ENCODE data around the gene MIX23.
A peak's percentile ranks its signal among the peaks of the same experiment; 100 is the strongest.

The MIX23 gene

DNA sequence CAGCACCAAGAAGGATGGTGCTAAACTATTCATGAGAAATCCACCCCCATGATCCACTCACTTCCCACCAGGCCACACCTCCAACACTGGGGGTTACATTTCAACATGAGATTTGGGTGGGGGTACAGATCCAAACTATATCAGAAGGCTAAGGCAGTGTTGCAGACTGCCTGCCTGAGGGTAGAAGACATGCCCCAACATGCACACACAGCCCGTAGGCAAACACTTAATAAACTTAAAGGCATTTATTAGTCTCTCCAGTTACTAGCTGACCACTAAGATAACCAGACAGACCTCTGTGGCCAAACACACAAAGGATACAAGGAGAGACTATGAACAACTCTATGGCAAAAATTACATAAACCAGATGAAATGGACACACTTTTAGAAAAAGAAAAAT, 11.1 kb upstream of the MIX23 start:
- TF ChIP-seq, protein P1, sequence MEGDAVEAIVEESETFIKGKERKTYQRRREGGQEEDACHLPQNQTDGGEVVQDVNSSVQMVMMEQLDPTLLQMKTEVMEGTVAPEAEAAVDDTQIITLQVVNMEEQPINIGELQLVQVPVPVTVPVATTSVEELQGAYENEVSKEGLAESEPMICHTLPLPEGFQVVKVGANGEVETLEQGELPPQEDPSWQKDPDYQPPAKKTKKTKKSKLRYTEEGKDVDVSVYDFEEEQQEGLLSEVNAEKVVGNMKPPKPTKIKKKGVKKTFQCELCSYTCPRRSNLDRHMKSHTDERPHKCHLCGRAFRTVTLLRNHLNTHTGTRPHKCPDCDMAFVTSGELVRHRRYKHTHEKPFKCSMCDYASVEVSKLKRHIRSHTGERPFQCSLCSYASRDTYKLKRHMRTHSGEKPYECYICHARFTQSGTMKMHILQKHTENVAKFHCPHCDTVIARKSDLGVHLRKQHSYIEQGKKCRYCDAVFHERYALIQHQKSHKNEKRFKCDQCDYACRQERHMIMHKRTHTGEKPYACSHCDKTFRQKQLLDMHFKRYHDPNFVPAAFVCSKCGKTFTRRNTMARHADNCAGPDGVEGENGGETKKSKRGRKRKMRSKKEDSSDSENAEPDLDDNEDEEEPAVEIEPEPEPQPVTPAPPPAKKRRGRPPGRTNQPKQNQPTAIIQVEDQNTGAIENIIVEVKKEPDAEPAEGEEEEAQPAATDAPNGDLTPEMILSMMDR (IDR thresholded peaks at IDR 0.05; ENCODE audit: low read depth, low read length) = no peak
- no peak for DNase-seq (ENCODE audit: extremely low read depth, low read depth)

DNA sequence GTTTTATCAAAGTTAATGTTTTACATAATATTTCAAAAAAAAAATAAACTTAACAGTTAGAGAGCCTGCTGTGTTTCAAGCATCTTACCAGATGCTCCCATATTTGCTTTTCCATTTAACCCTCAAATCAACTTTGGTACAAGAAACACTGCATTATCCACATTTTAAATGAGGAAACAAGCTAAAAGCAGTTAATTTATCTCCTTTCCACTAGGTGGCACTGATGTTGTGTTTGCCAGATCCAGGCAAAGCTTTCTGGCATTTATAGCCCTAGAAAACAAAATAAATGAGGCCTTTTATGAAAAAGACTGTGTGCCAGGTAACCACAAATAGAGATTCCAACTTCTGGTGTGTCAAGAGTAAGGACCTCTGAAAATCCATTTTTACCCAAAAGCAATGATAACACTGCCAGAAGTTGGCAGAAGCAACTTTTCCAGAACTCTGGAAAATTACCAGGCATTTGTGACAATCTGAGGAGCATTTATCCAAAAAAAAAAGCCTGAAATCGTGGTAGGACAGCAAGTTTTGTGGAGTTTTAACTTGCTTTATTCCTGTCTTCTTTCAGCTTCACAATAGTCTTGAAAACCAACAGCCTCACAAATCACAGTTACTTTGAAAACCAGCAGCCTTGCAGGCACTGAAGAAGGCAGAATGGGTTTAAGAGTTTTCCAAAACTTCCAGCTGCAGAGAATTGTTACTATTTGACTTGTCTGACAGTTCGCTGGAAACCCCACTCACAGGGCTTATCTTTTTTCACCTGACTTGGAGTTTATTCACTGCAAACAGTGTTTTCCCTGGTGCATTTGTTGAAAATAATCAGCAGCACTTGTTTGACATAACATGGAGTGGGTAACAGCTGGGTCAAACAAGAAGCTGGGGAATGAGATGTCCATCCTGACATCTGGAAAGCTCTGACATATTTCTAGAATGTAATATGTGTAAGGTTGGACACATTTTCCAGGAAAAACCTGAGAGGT, 10.1 kb upstream of the MIX23 start:
- TF ChIP-seq, protein P1 (IDR thresholded peaks at IDR 0.05; ENCODE audit: low read depth, low read length) = peak; percentile 72
- no peak for DNase-seq (ENCODE audit: extremely low read depth, low read depth)

DNA sequence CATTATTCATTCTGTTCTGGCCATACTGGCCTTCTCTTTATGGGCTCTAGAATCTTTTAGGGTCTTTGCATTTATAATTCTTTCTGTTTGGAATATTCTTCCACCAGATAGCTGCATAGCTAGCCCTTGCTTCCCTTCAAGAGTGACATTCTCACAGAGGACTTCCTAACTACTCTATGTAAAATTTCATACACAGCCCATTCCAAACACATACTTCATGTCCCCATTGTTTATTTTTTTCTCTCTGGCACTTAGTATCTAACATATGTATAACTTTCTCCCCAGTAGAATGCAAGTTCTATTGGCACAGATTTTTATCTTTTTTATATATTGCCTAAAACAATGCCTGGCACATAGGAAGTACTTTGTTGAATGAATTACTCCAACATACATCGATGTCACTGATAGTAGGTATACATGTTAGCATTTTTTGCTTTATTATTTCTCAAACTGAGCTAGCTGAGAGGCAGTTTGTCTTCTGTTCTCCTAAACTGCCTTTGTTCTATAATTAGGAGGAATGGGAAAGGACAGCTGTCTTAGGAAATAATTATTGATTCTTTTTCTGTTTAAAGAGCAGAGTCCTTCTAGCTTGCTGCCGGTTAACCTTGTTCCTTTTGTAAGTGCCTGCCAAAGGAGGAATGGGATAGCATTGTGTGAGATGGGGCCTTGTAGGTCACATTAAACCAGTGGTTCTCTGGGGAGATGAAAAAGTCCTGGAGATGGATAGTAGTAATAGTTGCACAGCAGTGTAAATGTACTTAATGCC, 8.8 kb upstream of the MIX23 start:
- no peak for DNase-seq (ENCODE audit: extremely low read depth, low read depth)
- TF ChIP-seq, protein P1 (IDR thresholded peaks at IDR 0.05; ENCODE audit: low read depth, low read length) = no peak

DNA sequence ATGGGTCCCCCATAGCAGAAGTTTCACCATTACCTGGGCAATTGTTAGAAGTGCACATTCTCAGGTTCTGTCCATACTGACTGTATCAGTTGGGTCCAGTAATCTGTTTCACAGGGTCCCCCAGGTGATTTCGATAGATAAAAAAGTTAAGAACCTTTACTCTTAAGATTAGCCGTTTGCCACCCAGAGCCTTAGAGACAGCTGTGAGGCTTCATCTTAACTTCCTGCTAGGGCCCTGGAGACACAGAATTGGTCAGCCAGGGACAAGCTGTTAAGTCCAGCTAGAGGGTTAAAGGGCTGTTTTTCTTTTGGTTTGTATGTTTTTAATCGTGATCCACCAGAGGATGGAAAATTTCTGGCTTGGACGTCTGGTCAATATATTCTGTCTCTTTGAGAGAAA, 7.6 kb upstream of the MIX23 start:
- TF ChIP-seq, protein P1 (IDR thresholded peaks at IDR 0.05; ENCODE audit: low read depth, low read length) = no peak
- DNase-seq (ENCODE audit: extremely low read depth, low read depth) = no peak

DNA sequence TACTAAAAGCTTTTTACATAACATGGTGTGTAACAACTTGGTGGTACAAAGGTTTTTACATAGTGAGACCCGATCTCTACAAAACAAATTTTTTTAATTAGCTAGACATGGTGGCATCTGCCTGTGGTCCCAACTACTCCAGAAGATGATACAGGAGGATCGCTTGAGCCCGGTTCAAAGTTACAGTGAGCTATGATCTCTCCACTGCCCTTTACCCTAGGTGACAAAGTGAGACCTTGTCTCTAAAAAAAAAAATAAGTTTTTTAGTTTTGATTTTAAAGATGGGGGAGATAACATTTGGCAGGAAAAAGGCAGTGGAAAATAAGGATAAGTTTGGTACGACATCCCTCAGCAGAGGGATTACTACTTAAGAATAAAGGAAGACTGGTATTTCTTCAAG, 6.9 kb upstream of the MIX23 start:
- TF ChIP-seq, protein P1 (IDR thresholded peaks at IDR 0.05; ENCODE audit: low read depth, low read length) = no peak
- DNase-seq (ENCODE audit: extremely low read depth, low read depth) = no peak

DNA sequence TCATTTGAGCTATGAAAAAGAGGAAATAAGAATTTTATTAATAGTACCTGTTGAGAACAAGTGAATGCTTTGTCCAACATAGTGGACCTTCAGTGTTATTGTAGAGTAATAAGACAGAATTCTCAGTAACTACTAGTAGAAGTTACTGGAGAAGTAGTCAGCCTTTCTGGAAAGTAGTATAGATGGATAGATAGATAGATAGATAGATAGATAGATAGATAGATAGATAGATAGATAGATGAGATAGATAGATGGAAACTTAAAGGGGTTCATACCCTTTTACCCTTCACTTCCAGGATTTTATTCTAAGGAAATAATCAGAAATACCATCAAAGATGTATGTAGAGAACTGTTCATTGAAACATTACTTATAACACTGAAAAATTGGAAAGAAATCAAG, 6.2 kb upstream of the MIX23 start:
- TF ChIP-seq, protein P1 (IDR thresholded peaks at IDR 0.05; ENCODE audit: low read depth, low read length) = no peak
- DNase-seq (ENCODE audit: extremely low read depth, low read depth) = no peak

DNA sequence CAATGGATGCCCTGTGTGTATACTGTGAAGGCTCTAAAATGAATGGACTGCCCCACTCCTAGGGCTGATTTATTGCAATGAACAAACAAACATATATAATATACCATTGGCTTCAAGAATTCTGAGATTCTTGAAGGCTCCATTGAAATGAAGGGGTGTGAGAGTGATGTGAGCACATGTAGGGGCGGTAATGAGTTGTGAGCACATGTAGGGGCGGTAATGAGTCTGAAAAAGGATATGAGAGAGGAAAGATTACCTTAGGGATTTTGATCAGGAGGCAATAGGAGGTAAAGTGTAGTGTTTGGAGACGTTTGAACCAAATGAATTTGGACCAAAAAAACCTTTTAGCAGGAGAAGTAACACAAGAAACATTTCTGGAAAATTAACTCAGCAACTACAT, 4.7 kb upstream of the MIX23 start:
- DNase-seq (ENCODE audit: extremely low read depth, low read depth) = no peak
- TF ChIP-seq, protein P1 (IDR thresholded peaks at IDR 0.05; ENCODE audit: low read depth, low read length) = no peak

Measured in AG09319 (cell line).